GM12878 (cell line): ENCODE data around the gene PATJ.

Source experiments
- BHLHE40 ChIP-seq, 2 experiments: fragments of 450-650 bp in 1 of 2; IDR thresholded peaks; 2 replicates each; pipeline ENCODE4 v1.6.1; 2011 to 2017; ENCODE audit warnings: low read depth in 2 of 2, borderline replicate concordance in 1 of 2, improper control_type of control experiment in 1 of 2, low read length in 1 of 2, mild to moderate bottlenecking in 1 of 2
- CBFB ChIP-seq: IDR thresholded peaks from 2 replicates; pipeline ENCODE4 v1.6.1; 2016; ENCODE audit warnings: antibody characterized with exemption, low read depth
- CREB1 ChIP-seq: IDR thresholded peaks from 2 replicates; pipeline ENCODE4 v1.6.1; 2012; ENCODE audit warnings: low read depth, mild to moderate bottlenecking, inconsistent platforms
- CTCF ChIP-seq, 3 experiments: IDR thresholded peaks in 2 of 3; conservative IDR thresholded peaks in 1 of 3; 2 replicates each; pipeline ENCODE4 v1.5.1; 2011; ENCODE audit warnings: low read depth in 3 of 3, low read length in 3 of 3, mild to moderate bottlenecking in 3 of 3, control low read depth in 2 of 3, moderate library complexity in 2 of 3, inconsistent platforms in 1 of 3, mixed read lengths in 1 of 3; ENCODE audit not compliant: control insufficient read depth in 2 of 3, insufficient read depth in 1 of 3; ENCODE audit errors: extremely low read depth in 1 of 3
- EGR1 ChIP-seq, 2 experiments: IDR thresholded peaks; 1 replicate in 1 of 2; 2 replicates in 1 of 2; pipeline ENCODE4 v1.6.1; 2011 to 2012; ENCODE audit warnings: low read depth in 2 of 2, low read length in 2 of 2, borderline replicate concordance in 1 of 2, mild to moderate bottlenecking in 1 of 2, moderate library complexity in 1 of 2
- FOS ChIP-seq: IDR thresholded peaks from 3 replicates; pipeline ENCODE4 v1.6.1; 2011; ENCODE audit warnings: borderline replicate concordance; ENCODE audit not compliant: insufficient read length; ENCODE audit errors: extremely low read depth
- NFXL1 ChIP-seq: fragments of 450-650 bp; IDR thresholded peaks from 2 replicates; pipeline ENCODE4 v1.6.1; 2017; ENCODE audit warnings: antibody characterized with exemption, mild to moderate bottlenecking, borderline replicate concordance
- NKRF ChIP-seq: fragments of 450-650 bp; conservative IDR thresholded peaks from 2 replicates; pipeline ENCODE4 v1.6.1; 2017; ENCODE audit warnings: mild to moderate bottlenecking, moderate library complexity
- PAX8 ChIP-seq: fragments of 450-650 bp; IDR thresholded peaks from 2 replicates; pipeline ENCODE4 v1.6.1; 2017; ENCODE audit warnings: mild to moderate bottlenecking, moderate library complexity
- POLR2A ChIP-seq: IDR thresholded peaks from 2 replicates; pipeline ENCODE4 v1.6.1; 2011; ENCODE audit warnings: low read depth, mild to moderate bottlenecking, low read length
- POLR2AphosphoS5 ChIP-seq: IDR thresholded peaks from 2 replicates; pipeline ENCODE4 v1.6.1; 2011; ENCODE audit warnings: mild to moderate bottlenecking, low read length, inconsistent platforms
- SIX5 ChIP-seq: IDR thresholded peaks from 2 replicates; pipeline ENCODE4 v1.6.1; 2011; ENCODE audit warnings: mild to moderate bottlenecking, low read depth, low read length, moderate library complexity; ENCODE audit not compliant: severe bottlenecking
- ZBTB40 ChIP-seq: fragments of 450-650 bp; IDR thresholded peaks from 2 replicates; pipeline ENCODE4 v1.6.1; 2016; ENCODE audit warnings: mild to moderate bottlenecking, moderate library complexity, borderline replicate concordance

GRCh38 chr1:61895175-61895574 lies 152.9 kb downstream of the PATJ start:
- TF ChIP-seq FOS = no peak
- no peak for TF ChIP-seq NKRF
- TF ChIP-seq BHLHE40 (IDR thresholded peaks at IDR 0.05; ENCODE audit: borderline replicate concordance in 1 of 2, low read depth in 2 of 2, low read length in 1 of 2) = no peak
- no peak for TF ChIP-seq CBFB
- no peak for TF ChIP-seq PAX8
- TF ChIP-seq CTCF (IDR thresholded peaks at IDR 0.05 in 2 of 3, conservative IDR thresholded peaks at IDR 0.05 in 1 of 3; ENCODE audit: control insufficient read depth in 2 of 3, extremely low read depth in 1 of 3, insufficient read depth in 1 of 3, low read depth in 3 of 3, low read length in 3 of 3) = no peak
- no peak for TF ChIP-seq SIX5
- TF ChIP-seq CREB1 = no peak
- TF ChIP-seq NFXL1 = no peak
- no peak for TF ChIP-seq ZBTB40
- no peak for TF ChIP-seq EGR1 (IDR thresholded peaks at IDR 0.05; ENCODE audit: borderline replicate concordance in 1 of 2, low read depth in 2 of 2, low read length in 2 of 2)
- no peak for TF ChIP-seq POLR2AphosphoS5
- no peak for TF ChIP-seq POLR2A
